Measurements from ENCODE around the gene VPS41.

DNA sequence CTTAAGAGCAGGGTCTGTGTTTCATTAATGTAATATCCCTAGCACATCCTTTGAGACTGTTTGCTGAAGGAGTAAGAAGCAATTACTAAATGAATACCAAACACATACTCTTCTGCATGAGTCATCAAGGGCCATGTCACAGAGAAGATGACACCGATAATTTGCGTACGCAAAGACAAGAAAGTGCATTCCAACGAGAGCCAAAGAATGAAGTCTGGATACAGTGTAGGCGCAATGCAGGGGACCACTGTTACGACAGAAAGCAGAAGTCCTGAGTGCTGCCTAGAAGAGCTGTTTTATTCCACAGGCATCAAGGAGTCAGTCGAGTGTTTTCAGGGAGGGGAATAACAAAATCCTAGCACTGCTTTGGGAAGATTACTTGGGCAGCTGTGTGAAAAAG is 62.7 kb downstream of the VPS41 start:
- TF ChIP-seq, protein P1, sequence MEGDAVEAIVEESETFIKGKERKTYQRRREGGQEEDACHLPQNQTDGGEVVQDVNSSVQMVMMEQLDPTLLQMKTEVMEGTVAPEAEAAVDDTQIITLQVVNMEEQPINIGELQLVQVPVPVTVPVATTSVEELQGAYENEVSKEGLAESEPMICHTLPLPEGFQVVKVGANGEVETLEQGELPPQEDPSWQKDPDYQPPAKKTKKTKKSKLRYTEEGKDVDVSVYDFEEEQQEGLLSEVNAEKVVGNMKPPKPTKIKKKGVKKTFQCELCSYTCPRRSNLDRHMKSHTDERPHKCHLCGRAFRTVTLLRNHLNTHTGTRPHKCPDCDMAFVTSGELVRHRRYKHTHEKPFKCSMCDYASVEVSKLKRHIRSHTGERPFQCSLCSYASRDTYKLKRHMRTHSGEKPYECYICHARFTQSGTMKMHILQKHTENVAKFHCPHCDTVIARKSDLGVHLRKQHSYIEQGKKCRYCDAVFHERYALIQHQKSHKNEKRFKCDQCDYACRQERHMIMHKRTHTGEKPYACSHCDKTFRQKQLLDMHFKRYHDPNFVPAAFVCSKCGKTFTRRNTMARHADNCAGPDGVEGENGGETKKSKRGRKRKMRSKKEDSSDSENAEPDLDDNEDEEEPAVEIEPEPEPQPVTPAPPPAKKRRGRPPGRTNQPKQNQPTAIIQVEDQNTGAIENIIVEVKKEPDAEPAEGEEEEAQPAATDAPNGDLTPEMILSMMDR (tag by site-specific recombination; IDR thresholded peaks at IDR 0.05) = no peak
- TF ChIP-seq, protein P2, sequence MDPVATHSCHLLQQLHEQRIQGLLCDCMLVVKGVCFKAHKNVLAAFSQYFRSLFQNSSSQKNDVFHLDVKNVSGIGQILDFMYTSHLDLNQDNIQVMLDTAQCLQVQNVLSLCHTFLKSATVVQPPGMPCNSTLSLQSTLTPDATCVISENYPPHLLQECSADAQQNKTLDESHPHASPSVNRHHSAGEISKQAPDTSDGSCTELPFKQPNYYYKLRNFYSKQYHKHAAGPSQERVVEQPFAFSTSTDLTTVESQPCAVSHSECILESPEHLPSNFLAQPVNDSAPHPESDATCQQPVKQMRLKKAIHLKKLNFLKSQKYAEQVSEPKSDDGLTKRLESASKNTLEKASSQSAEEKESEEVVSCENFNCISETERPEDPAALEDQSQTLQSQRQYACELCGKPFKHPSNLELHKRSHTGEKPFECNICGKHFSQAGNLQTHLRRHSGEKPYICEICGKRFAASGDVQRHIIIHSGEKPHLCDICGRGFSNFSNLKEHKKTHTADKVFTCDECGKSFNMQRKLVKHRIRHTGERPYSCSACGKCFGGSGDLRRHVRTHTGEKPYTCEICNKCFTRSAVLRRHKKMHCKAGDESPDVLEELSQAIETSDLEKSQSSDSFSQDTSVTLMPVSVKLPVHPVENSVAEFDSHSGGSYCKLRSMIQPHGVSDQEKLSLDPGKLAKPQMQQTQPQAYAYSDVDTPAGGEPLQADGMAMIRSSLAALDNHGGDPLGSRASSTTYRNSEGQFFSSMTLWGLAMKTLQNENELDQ (tag by site-specific recombination; IDR thresholded peaks at IDR 0.05; ENCODE audit: low read depth) = no peak
- TF ChIP-seq, protein P3, sequence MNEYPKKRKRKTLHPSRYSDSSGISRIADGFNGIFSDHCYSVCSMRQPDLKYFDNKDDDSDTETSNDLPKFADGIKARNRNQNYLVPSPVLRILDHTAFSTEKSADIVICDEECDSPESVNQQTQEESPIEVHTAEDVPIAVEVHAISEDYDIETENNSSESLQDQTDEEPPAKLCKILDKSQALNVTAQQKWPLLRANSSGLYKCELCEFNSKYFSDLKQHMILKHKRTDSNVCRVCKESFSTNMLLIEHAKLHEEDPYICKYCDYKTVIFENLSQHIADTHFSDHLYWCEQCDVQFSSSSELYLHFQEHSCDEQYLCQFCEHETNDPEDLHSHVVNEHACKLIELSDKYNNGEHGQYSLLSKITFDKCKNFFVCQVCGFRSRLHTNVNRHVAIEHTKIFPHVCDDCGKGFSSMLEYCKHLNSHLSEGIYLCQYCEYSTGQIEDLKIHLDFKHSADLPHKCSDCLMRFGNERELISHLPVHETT (tag by site-specific recombination; IDR thresholded peaks at IDR 0.05) = no peak

Data from HEK293 (cell line).